Caki2 (cell line): Measurements from ENCODE around the gene GALNT7. TPM values are rescaled to one million over a fixed set of nuclear protein-coding genes. Genes with fewer than 3 reads are reported as not detected.
A peak's percentile ranks its signal among the peaks of the same experiment; 100 is the strongest.

Experiments
- DNase-seq: peaks from one replicate; pipeline ENCODE4 v3.0.0-alpha.2; 2015; ENCODE audit warnings: low read depth
- in situ Hi-C: cut with HindIII; loops from 2 replicates; pipeline ENCODE4 v1.10.0; 2016; ENCODE audit warnings: low sequenced_read_pairs, low pct_unique_long_range_greater_than_20kb, mixed read lengths
- total RNA-seq: library from RNA; depleted of rRNA; stranded (reverse); fragments of >200 nt; shearing (Covaris generic); gene quantifications from 2 replicates; pipeline ENCODE4 v1.2.3, GENCODE V29; 2014; ENCODE audit warnings: low replicate concordance

GALNT7 gene
- total RNA-seq, 1 experiment from 2014 or later, result 31.6 TPM

DNA sequence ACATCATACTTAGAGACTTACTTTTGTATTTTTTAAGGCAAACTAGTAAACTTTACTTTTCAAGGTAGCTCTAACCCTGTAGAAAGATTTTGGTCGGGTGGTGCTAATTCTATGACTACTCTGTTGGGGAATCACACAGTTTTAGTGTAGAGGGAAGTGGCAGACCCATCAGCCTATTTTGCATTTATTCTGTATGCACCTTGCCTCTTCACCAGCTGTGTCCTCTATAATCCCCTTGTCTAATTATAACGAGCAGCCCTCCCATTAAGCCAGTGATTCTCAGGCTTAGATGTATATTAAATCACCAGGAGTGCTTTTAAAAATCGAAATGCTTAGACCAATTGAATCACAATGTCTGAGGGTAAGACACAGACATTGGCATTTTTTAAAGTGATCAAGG, 78.1 kb downstream of the GALNT7 start:
- no peak for DNase-seq
- in situ Hi-C loops, result no loop called here

DNA sequence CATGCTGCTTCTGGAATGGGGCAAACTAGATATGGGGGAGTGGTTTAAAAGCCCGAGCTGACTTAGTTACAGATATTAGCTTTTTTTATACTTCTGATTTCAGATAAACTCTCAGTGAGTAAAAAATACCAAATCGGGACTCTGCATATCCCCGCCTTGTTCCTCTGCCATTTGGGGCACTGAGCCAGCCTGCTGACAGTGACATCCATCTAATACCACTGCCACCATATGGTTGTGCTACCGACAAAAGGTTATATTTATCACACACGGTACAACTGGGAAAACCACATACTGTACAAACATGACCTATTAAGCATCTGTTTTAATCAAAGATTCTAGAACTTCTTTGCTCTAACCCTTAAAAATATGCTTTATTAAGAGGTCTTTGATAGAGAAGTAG, 78.7 kb downstream of the GALNT7 start:
- no peak for DNase-seq
- in situ Hi-C loops, result no loop called here

DNA sequence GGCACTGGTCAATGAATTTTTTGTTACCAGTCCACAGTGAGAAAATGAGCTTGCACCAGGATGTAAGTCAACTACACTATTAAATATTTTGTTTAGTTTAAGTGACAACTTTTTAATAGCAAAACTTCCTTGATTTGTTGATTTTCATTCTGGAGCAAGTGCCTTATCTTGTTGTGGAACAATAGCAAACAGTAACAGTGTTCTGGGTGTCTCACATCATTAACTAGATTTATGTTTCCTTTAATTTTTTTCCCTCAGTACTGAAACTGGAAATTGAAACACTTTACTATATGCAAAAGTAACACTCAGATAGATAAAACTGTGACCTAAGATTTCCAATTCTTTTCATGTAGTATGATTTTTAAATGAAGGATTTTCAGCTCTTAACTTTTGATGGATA, 80.1 kb downstream of the GALNT7 start:
- no peak for DNase-seq
- in situ Hi-C loops, result no loop called here

DNA sequence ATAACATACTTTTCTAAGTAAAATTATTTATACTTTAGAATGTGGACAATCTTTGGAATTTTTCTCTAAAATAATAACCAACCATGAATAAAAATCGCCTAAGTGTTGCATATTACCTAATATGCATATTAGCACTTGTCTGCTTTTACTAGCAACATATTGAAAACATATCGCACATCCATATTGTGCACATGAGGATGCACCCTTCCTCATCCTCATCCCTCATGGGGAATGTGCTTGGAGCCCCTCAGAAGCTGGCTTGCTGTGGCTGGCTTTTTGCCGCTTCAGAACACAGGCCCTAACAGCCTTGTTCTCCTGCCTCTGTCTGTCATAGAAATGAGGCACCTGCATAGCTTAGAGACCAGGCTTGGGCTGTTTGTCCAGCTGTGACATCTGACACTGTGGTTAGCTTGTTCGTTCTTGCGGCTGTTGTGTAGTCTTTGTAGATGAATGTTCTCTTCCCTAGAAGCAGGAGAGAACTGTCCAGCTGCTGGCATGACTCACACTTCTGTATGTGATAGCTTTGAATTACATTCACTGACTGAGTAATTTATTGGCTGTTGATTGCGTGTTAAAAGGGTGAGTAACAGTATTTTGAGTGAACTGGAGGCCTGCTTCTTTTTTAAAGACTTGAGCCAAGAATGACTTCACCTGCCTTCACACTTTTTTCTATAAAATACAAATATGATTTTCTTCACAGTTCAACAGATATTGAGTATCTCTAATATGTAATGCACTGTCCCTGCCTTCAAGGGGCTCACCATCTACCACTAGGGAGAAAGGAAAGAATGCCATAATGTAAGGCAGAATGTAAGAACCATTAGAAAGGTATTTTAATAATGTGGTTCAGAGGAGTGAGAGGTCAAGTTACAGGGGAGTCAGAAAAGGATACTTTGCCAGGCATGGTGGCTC, 83.7 kb downstream of the GALNT7 start:
- in situ Hi-C loops, result loop anchor here (25.0 kb wide), 1 partner anchor 215 kb away; no protein-coding TSS in a partner anchor
- DNase-seq, result peak; percentile 98

DNA sequence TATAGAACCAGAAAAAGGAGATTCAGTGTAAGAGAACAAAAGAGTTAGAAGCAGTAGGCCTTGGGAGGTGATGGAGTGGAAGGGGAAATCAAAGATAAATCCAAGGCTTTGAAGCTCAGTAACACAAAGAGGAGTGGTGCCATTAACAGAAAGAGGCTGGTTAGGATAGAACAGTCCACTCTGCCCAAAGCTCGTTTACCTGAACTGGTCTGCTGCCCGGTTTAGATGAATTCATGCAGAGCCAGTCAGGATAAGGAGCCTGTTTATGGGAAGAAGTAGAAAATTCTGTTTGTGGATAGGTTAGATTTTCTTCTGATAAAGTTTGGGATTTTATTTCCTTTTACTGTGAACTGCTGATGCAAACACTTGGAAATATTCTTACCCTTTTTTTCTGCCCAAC, 85.0 kb downstream of the GALNT7 start:
- in situ Hi-C loops, result loop anchor here (25.0 kb wide), 1 partner anchor 216 kb away; no protein-coding TSS in a partner anchor

DNA sequence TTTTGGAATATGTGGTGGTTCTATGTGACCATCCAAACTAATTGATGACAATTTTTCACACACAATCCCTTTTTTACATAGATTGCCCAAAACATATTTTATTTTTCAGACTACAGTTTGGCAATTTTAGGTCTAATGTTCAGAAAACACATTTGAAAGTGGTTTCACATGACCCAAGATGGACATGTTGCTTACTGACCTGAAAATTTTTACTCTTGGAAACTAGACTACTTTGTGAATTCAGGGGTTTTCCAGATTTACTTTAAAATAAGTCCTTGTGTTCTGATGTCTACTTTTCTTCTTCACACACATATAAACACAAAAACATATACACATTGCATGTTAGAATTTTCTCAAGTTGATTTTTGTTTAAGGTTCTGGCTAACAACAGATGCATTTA, 86.0 kb downstream of the GALNT7 start:
- in situ Hi-C loops, result loop anchor here (25.0 kb wide), 1 partner anchor 217 kb away; no protein-coding TSS in a partner anchor
- no peak for DNase-seq

More for the DNA sequence above, 85.0 kb downstream of the GALNT7 start:
- DNase-seq, result no peak

DNA sequence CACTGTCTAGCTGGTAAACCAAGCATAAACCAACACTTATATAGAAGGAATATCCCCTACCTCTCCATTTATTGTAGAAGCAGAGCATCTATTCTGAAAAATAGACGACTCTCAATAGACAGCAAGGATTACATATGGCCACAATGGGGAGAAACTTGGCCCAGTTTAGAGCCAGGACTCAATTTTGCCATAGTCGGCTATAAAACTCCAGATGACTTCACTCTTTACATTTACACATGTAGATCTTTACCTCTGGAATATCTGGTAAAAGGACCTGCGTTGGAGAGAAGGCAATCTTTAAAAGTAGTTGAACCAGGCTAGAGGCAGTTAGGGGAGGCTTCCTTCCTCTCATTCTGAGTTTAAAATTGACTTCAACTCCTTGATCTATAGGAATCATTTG, 88.2 kb downstream of the GALNT7 start:
- DNase-seq, result no peak
- in situ Hi-C loops, result loop anchor here (25.0 kb wide), 1 partner anchor 220 kb away; no protein-coding TSS in a partner anchor

DNA sequence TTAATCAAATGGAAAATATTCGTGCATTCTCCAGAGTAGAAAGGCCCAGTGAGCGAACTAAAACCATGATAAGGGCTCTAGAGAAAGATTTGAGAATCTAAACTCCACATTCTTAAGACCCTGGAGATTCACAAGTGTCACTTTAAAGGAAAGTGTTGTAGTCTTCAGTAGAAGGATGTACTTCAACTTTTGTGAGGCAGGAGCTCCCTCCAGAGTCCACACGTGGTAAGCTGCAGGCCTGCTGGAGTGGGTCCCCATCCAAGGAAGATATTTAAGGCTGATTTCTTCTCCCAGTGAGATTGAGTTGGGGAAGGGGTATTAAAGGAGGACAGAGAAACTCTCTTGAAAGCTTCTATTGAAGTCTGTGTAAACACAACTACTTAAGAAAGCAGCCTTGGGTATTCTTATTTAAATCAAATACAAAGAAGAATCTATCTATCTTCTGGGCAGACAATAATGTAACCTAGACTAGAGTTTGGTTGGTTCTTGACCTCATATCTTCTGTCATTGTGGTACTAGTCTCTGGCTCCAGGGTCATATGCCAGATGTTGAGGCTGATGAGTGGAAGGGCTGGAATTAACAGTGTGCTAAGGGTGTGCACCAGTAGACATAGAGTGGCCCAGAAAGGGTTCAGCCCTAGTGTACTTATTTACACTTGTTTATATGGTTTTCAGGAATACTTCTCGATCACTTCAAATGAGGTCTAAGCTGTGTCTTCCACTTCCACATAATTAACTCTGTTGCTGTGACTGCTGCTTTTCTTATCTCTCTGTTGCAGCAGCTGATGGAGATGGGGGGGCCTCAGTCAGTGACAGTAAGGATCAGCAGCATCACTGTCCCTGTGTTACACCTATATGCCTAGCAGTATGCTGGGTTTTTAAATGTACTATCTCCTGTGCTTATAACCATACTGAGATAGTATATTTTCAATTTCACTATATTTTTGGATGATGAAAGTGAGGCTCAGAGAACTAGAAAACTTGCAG, 89.4 kb downstream of the GALNT7 start:
- peak; percentile 47 for DNase-seq
- in situ Hi-C loops, result loop anchor here (25.0 kb wide), 1 partner anchor 221 kb away; no protein-coding TSS in a partner anchor

DNA sequence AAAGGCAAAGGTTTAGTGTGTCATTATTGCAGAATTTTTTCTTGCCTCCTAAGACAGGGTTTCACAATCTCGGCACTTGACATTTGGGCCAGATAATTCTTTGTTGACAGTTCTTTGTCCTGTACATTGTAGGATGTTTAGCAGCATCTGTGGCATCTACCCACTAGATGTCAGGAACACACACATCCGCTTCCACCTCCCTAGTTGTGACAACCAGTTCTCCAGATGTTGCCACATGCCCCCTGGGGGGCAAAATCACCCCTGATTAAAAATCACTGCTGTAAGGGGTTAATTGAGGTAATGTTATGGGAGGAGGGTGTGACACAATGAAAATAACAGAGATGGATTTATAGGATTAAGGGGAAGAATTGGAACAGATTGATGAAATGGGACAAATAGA, 90.3 kb downstream of the GALNT7 start:
- DNase-seq, result no peak
- in situ Hi-C loops, result loop anchor here (25.0 kb wide), 1 partner anchor 222 kb away; no protein-coding TSS in a partner anchor

DNA sequence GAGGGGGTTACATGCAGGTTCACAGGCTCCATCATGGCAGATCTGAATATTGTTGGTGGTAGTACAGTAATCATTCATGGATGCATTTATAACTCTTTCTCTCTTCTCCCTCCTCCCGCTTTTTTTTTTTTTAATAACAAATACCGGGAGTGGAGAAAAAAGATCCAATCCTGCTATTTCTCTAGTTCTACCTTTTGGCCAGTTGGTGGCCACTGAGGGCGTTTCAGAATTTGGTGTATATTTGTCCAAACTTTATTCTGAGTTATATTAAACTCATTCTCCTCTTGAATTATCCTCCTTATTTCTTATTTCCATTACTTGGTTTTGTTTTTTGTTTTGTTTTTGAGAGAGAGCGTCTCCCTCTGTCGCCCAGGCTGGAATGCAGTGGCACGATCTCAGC, 90.7 kb downstream of the GALNT7 start:
- in situ Hi-C loops, result loop anchor here (25.0 kb wide), 1 partner anchor 222 kb away; no protein-coding TSS in a partner anchor
- no peak for DNase-seq

DNA sequence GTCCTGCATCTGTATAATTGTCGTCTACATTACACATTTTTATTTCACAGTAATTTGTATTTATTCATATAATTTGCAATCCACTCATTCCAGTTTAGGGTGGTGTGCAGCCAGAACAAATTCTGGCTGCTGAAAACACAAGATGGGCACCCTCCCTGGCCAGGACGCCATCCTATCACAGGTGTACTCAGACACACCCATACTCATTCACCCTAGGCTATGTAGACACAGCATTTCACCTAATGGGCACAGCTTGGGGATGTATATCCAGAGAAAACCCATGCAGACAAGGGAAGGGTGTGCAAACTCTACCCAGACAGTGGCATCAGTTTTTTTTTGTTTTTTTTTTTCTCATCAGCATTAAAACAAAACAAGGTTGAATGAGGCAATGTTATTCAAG, 92.4 kb downstream of the GALNT7 start:
- in situ Hi-C loops, result loop anchor here (25.0 kb wide), 1 partner anchor 224 kb away; no protein-coding TSS in a partner anchor
- no peak for DNase-seq

DNA sequence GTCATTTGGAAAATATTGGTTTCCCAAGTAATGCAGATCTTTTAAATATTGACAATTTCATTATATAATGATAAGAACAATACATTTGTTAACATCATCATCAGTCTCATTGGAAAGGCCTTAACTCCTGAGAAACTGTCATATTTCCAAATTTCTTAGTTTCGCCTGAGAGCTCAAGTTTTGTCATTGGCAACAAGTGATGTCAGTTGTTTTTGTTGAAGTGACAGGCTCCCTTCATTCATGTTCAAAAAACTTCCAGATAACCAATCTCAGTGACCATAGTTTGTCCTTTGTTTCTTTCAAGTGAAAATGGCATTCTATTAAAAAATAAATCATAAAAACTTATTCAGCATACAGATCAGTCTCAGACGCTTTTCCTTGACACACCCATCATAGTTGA, 93.8 kb downstream of the GALNT7 start:
- DNase-seq, result no peak
- in situ Hi-C loops, result loop anchor here (25.0 kb wide), 1 partner anchor 225 kb away; no protein-coding TSS in a partner anchor

DNA sequence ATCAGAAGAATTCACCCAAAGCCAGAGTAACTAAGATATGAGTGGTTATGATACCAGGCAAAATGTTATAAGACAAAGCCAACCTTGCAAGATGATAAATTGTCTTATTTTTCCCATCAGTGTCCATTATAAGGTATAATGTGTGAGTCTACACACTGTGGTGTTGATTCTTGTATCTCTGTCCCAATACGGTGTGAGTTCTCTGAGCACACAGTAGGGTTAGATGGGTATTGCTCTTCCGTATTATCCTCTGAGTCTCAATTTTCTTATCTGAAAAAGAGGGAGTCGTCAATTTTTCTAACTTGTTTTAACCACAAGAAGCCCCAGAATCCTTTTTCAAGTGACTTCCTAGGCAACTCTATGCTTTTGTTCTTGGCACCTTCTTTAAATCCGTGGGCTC, 95.6 kb downstream of the GALNT7 start:
- no peak for DNase-seq
- in situ Hi-C loops, result loop anchor here (25.0 kb wide), 1 partner anchor 227 kb away; no protein-coding TSS in a partner anchor

DNA sequence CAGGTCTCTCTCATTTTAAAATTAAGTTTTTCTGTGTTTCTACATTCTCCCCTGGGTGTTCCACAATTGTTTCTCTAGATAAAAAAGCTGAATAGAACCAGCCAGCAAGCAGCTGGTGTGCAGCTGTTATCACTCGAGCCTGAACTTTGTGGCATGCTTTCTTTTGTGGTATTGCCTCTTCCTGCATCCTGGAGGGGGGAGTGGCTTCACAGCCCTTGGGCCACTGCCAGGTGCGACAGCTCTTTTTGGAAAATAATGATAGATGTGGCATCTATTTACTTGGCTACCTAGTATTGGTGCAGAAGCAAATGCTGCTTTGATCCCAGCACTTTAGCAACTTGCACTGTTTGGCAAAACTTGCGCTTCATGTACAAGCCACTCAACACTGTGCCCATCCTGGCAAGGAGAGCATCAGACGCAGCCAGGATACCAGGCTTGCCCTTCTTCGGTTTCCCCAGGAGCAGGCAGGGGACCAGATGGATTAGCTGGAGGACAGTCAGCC, 96.1 kb downstream of the GALNT7 start:
- in situ Hi-C loops, result loop anchor here (25.0 kb wide), 1 partner anchor 227 kb away; no protein-coding TSS in a partner anchor
- DNase-seq, result no peak

DNA sequence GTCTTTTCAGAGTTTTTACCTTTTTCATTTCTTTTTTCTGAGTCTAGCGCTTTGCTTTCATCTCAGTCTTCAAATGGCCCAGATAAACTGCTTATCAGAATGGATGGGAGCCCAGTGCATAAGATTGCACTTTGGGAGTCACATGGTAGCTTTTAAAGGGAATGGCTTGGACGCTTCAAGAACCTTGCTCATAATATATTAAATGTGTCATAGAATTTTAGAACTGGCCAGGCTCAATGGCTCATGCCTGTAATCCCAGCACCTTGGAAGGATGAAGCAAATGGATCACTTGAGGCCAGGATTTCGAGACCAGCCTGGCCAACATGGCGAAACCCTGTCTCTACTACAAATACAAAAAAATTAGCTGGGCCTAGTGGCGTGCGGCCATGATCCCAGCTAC, 97.1 kb downstream of the GALNT7 start:
- in situ Hi-C loops, result loop anchor here (25.0 kb wide), 1 partner anchor 228 kb away; no protein-coding TSS in a partner anchor
- no peak for DNase-seq

DNA sequence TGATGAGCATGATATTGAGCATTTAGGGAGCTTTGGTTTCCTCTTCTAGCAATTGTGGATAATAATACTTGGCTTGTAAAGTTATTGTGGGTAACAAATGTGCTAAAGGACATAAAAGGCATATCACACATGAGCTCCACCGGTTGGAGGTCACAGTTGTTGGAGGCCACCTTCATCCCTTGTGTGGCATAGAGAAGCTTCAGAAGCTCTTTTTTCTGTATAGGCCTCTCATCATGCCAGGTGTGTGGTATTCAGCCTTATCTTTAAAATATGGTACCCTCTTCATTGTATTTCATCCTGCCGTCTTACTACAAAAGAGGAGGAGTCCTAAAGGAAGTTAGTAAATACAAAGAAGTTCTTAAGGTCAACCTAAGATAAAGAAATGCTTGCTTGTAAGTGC, 99.1 kb downstream of the GALNT7 start:
- no peak for DNase-seq
- in situ Hi-C loops, result loop anchor here (25.0 kb wide), 1 partner anchor 230 kb away; no protein-coding TSS in a partner anchor

DNA sequence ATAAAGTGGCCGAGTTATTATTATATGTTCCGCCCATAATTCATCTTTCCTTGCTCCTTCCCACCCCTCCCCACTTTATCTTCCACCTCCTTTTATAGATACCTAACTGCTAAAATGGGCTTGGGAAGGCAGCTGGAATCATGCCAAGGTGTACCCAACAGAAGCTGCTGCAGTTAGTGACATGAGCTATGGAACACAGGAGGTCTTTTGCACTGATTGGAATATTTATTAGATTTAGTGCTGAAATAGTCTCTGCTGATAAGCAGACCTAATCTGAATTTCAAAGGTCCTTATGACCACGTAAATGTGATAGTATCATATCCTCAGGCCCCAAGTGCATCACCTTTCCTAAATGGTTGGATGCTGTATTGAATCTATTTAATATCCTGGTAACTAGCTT, 100.7 kb downstream of the GALNT7 start:
- in situ Hi-C loops, result loop anchor here (25.0 kb wide), 1 partner anchor 232 kb away; no protein-coding TSS in a partner anchor
- no peak for DNase-seq
